ENCODE measurements around the gene SERPINE1.
"Not testable (repeated sequence)": the region's sequence is repeated elsewhere in the genome, so short reads cannot be mapped to it uniquely, and the experiment has no call there.

SERPINE1 gene

DNA sequence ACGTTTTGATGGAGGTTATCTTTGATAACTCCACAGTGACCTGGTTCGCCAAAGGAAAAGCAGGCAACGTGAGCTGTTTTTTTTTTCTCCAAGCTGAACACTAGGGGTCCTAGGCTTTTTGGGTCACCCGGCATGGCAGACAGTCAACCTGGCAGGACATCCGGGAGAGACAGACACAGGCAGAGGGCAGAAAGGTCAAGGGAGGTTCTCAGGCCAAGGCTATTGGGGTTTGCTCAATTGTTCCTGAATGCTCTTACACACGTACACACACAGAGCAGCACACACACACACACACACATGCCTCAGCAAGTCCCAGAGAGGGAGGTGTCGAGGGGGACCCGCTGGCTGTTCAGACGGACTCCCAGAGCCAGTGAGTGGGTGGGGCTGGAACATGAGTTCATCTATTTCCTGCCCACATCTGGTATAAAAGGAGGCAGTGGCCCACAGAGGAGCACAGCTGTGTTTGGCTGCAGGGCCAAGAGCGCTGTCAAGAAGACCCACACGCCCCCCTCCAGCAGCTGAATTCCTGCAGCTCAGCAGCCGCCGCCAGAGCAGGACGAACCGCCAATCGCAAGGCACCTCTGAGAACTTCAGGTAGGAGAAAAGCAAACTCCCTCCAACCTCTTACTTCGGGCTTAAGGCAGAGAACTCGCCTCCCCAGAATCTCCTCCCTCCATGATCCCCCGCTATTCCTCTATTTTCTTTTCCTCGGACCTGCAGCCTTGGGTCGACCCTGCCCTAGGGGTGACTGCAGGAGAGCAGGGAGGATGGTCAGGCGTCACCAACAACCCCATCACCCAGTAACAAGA, at the start of gene SERPINE1:
TSS of gene SERPINE1 (plus strand) at position 454 of the 809 bp plus-strand sequence. CDS start 1,290 bp downstream, outside the sequence.
- DNase-seq, result peak; percentile 65

DNA sequence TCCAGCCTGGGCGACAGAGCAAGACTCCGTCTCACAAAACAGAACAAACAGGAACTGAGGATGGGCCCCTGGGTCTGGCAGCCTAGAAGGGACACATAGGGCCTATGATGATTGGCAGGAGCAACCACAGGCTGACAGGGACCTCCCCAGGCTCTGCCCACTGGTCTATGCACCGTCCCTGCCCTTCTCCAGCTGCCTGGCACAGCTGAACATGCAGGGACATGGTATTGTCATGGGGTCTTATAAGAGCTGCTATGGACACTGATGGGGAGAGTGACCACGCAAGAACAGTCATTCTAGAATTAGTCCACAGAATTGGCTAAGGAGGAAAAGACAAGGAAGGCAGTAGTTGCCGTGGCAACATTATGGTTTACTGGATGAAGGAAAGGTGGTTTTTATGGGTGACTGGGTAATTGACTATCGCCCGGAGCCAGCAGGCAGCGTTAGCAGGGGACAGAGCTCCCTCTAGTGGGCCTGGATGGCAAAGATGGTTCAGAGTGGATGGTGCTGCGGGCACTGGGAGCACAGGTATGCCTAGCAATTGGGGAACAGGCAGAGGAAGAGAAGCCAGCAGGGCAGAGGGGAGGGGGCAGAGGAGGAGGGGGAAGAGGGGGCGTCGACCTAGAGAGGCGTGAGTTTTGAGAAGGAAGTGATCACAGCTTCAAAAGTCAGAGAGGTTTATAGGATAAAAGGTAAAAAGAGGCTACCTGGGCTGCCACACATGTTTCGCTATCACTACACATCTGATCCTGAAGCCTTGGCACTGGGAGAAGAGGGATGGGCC, 49.4 kb upstream of the SERPINE1 start:
- DNase-seq, result peak; percentile 85

DNA sequence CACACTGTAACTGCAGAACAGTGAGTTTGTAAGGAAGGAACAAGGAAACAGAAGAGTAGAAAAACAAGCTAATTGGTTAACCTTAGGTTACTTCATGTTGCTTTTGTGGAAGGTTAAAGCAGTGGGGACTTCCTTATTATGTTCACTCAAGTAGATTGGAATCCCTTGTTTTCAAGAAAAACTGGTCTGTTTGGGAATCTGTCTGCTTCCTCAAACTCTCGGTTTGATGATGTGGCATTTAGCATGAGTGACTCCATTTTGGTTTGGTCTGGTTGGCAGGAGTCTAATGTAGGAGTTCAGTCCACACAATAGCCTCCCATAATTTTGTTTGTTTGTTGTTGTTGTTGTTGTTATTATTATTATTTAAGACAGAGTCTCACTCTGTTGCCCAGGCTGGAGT, 45.5 kb upstream of the SERPINE1 start:
- DNase-seq, result no peak

DNA sequence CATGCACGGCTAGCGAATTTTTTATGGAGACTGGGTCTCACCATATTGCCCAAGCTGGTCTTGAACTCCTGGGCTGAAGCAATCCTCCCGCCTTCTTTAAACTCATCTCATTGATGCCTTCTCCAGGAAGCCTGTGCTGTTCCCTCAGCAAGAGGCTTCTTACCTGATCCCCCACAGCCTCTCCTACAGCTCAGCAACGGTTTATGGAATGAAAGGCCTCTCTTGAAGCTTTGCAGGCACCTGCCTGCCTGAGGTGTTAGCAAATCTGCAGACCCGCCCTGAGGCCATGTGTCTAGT, 42.1 kb upstream of the SERPINE1 start:
- DNase-seq, result no peak

DNA sequence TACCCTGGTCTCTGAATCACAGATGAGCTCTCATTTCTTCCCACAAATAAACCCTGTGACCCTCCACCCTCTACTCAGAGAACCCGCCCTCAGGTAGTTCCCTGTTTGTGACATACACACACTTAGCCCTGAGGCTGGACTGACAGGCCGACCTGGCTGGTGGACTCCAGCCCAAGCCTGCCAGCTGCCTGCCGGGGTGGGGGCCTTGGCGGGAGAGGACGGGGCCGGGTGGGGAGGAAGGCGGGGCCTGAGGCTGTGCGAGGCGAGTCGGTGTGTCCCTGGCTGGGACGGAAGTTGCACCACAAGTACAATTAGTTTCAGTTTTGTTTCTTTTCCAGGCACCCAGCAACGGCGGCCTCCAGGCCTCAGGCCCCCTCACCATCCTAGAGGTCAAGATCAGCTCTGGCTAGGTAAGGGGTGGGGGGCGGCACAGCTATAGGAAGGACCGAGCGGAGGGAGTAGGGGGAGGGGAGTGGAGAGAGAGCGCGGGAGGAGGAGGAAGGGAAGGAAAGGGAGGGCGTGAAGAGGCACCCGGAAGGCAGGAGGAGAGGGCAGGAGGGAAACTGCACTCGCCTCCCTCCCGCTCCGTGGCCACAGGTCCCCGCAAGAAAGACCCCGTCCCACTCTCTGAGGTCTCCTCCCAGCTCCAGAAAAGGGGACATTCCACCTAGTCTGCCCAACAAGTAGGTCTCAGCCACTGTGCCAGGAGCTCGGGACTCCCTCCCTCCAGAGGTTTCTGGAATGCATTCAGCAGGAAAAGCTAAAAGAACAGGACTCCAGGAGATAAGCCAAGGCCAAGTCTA, 41.5 kb upstream of the SERPINE1 start, which contains the start of gene TRIM56:
TSS of gene TRIM56 (plus strand) at position 320 of the 803 bp plus-strand sequence. CDS start 1,832 bp downstream, outside the sequence.
- peak; percentile 84 for DNase-seq

DNA sequence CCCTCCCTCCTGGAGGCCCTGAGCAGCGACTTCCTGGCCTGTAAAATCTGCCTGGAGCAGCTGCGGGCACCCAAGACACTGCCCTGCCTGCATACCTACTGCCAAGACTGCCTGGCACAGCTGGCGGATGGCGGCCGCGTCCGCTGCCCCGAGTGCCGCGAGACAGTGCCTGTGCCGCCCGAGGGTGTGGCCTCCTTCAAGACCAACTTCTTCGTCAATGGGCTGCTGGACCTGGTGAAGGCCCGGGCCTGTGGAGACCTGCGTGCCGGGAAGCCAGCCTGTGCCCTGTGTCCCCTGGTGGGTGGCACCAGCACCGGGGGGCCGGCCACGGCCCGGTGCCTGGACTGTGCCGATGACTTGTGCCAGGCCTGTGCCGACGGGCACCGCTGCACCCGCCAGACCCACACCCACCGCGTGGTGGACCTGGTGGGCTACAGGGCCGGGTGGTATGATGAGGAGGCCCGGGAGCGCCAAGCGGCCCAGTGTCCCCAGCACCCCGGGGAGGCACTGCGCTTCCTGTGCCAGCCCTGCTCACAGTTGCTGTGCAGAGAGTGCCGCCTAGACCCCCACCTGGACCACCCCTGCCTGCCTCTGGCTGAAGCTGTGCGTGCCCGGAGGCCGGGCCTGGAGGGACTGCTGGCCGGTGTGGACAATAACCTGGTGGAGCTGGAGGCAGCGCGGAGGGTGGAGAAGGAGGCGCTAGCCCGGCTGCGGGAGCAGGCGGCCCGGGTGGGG, 39.4 kb upstream of the SERPINE1 start:
- DNase-seq, result no peak

DNA sequence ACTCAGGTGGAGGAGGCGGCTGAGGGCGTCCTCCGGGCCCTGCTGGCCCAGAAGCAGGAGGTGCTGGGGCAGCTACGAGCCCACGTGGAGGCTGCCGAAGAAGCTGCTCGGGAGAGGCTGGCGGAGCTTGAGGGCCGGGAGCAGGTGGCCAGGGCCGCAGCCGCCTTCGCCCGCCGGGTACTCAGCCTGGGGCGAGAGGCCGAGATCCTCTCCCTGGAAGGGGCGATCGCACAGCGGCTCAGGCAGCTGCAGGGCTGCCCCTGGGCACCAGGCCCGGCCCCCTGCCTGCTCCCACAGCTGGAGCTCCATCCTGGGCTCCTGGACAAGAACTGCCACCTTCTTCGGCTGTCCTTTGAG, 38.9 kb upstream of the SERPINE1 start:
- no peak for DNase-seq

DNA sequence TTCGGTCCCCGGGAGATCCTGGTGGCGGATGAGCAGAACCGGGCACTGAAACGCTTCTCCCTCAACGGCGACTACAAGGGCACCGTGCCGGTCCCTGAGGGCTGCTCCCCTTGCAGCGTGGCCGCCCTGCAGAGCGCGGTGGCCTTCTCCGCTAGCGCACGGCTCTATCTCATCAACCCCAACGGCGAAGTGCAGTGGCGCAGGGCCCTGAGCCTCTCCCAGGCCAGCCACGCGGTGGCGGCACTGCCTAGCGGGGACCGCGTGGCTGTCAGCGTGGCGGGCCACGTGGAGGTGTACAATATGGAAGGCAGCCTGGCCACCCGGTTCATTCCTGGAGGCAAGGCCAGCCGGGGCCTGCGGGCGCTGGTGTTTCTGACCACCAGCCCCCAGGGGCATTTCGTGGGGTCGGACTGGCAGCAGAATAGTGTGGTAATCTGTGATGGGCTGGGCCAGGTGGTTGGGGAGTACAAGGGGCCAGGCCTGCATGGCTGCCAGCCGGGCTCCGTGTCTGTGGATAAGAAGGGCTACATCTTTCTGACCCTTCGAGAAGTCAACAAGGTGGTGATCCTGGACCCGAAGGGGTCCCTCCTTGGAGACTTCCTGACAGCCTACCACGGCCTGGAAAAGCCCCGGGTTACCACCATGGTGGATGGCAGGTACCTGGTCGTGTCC, 37.9 kb upstream of the SERPINE1 start:
- DNase-seq, result no peak

DNA sequence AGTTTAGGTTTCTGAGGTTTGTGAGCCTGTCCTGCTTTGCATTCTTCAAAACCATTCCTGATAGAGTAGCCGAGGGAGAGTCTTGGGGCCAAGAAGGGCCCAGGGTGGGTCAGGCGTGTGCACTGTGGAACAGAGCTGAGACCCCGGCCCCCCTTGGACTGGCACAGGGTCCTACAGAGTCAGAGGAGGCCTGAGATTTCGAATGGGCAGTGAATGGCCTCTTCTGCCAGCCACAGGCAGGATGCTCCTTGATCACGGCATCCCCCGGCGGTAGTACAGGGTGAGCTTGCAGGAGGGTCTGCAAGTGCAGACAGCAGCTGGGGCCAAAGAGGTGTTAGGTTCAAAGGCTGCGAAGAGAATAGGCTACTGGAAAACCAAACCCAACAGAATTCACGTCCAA, 37.0 kb upstream of the SERPINE1 start:
- DNase-seq, result no peak

DNA sequence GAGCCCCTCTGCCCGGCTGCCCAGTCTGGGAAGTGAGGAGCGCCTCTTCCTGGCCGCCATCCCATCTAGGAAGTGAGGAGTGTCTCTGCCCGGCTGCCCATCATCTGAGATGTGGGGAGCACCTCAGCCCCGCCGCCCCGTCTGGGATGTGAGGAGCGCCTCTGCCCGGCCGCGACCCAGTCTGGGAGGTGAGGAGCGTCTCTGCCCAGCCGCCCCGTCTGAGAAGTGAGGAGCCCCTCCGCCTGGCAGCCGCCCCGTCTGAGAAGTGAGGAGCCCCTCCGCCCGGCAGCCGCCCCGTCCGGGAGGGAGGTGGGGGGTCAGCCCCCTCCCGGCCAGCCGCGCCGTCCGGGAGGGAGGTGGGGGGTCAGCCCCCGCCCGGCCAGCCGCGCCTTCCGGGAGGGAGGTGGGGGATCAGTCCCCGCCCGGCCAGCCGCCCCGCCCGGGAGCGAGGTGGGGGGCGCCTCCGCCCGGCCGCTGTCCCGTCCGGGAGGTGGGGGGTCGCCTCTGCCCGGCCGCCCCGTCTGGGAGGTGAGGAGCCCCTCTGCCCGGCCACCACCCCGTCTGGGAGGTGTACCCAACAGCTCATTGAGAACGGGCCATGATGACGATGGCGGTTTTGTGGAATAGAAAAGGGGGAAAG, 34.5 kb upstream of the SERPINE1 start:
- DNase-seq, result not testable (repeated sequence)

DNA sequence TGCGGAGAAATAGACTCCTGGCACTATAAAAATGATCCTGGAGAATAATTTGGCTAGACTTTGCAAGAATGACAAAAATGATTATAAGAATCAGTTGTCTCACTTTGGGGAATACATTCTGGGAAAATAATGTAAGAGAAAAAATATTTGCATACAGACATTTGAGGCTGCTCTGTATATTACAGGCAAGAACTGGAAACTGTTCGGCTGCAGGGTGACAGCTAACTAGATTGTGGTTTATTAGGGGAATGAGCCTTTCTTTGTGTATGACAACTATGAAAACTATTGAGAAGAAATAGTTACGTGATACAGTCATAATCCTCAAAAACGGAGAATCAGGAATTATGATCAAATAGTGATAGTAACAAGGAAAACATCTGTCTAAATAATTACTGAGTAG, 33.0 kb upstream of the SERPINE1 start:
- no peak for DNase-seq

DNA sequence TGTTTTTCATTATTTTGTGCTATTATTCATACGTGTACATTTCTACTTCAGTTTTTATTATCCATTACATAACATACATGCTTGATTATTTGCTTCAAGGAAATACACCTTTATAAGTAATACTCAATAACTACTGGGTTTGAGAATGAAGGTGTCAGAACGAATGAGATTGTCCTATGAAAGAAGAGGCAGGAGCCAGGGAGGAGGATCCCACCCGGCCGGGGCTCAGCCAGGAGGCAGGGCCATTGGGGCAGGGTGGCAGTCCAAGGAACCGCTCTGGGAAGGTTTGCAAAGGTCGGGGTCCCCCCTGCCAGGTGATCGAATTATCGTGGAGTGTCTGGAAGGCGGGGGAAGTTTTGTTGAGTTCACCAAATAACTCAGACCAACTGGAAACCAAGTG, 32.5 kb upstream of the SERPINE1 start:
- DNase-seq, result no peak

DNA sequence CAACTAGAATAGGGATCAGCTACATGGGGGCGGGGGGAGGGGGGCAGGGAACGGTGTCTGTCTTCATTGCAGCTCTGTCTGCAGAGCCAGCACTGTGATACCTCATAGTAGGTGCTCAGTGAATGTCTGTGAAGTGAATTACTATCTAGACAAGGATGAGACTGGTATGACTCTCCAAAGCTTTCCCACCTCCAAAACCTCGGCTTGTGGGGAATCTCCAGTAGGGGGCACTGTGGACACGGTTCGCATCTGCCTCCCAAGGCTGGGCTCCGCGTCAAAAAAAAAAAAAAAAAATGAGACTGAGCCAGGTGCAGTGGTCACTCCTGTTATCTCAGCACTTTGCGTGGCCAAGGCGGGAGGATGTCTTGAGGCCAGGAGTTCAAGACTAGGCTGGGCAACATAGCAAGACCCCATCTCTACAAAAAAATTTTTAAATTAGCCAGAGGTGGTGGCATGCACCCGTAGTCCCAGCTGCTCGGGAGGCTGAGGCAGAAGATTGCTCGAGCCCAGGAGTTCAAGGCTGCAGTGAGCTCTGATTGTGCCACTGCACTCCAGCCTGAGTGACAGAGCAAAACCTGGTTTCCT, 32.0 kb upstream of the SERPINE1 start:
- DNase-seq, result peak; percentile 25

DNA sequence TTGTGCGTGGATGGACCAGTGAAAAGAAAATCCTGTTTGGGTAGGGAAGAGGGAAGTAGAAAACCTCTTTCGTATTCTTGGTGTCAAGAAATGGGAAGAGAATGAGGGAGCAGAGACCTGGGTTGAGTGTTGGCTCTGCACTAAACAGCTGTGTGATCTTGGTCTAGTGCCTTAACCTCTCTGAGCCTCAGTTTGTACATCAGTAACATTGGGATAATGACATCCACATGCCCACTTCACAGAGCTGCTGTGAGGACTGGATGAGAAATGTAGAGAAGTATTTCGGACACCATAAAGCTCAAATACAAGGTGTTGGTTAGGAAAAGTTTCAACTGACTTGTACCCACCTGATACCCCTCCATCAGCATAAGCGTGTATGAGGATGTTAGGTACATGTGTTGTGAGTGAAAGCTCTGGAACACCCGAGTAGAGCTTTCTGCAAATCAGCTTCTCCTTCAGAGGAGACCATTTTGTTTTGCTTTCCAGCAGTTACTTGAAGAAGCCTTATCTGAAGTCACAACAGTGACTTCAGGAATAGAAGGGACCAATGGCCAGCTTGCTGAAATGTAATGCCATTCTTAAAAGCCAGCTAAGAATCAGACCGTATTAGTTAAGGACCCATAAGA, 30.5 kb upstream of the SERPINE1 start:
- DNase-seq, result no peak

DNA sequence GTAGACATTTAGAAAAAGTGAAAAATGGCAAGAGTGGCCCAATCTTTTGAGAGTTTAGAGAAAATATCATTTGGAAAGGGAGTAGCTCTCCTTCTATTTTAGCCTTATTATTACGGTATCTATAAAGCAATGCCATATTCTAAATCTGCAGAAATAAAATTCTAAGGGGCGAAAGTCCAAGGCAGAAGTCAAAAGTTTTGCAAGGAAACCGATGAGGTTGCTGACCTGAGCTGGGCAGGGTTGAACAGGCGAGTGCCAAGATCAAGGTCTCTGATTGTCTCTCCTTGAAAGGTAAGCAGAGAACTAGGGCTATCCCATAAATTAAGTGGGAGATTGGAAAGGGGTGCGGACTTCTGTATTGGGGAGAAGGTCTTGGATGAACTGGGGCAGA, 30.0 kb upstream of the SERPINE1 start:
- no peak for DNase-seq

DNA sequence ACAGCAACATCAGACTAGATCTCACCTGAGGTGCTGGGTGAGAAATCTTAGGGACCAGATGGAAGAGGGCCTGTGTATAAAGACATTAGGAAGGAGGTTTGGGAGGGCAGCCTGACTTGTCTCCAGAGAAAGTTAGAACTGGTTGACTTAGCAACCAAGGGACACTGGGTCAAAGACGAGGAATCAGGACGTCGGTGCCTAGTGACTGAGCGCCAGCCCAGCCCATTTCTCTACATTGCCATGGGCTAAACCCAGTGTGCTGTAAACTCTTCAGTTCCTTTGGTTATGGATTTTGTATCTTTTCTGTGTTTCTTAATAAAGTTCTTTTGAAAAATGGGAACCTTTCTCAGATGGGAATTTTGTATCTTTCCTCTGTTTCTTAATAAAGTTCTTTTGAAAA, 29.3 kb upstream of the SERPINE1 start:
- no peak for DNase-seq

DNA sequence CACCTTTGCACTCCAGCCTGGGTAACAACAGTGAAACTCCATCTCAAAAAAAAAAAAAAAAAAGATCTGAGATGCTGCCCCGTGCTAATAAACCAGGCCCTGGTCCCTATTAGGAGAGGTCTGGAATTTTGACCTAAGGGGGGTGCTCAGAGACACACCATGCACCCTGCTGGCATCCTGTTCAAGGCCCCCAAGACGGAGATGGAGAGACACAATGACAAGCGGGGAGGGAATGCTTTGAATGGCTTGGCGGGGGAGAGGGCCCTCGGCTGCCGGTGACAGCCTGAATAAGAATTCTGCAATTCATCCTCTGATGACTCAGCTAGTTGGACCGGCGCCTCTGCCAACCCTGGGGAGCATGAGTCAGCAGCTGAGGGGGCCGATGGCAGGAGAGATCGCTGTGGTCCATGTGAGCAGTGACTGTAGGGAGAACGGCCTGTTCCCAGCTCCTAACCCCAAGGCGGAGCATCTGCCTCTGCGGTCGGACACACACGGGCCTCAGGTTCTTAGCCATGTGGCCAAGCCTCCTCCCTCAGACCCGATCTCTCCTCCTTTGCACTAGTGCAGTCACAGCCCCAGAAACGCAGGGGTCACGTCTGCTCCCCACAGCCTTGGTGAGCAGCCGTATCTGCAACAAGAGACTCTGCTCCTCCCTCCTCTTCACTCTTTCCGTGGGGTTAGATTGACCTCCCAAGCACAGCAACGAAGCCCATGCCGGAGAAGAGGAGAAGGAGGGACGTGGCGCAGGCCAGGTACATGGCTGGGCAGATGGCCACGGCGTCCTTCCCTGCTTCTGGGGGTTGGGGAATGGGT, 26.7 kb upstream of the SERPINE1 start:
- peak; percentile 44 for DNase-seq

DNA sequence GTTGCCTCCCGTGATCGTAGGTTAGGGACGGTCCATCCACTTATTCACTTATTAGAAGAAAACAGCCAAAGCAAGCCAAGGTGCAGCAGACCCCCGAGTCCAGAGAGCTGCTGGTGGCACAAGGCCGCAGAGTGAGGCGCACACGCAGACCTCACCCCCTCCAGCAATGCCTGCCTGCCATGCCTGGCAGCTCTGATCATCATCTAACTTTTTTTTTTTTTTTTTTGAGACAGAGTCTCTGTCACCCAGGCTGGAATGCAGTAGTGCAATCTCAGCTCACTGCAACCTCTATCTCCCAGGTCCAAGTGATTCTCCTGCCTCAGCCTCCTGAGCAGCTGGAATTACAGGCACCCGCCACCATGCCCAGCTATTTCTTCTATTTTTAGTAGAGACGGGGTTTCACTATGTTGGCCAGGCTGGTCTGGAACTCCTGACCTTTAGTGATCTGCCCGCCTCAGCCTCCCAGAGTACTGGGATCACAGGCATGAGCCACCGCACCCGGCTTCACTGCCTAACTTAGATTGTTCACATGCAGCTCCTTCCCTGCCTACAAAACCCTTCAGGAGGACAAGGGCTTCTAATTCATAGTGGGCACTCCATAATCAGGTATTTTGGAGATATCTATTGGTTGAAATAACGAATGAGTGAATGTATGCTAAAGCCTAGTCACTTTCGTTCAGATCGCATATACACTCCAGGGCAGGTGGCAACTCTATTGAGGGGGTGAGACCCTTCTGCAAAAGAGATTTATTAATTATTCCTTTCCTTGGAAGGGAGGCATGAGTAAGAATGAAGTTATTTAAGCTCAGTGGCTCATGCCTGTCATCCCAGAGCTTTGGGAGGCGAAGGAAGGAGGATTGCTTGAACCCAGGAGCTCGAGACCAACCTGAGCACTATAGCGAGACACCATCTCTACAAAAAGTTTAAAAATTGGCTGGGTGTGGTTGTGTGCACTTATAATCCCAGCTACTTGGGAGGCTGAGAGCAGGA, 25.8 kb upstream of the SERPINE1 start:
- DNase-seq, result no peak

DNA sequence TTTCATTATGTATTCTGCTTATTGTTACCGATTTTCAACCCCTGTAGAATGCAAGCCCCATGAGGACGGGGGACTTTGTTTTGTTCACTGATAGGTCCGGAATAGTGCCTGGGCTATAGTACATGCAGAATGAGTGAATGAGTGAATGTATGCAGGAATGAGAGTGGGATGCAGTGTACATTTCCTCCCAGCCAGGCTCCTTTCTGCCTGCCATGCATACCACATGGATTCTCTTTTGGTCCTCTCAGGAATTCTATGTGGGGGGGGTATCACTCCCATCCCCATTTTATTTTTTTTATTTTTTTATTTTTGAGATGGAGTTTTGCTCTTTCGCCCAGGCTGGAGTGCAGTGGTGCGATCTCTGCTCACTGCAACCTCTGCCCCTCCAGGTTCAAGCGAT, 24.9 kb upstream of the SERPINE1 start:
- DNase-seq, result no peak
